ENCODE results near the gene OPA3.
"Not testable (repeated sequence)": the region's sequence is repeated elsewhere in the genome, so short reads cannot be mapped to it uniquely, and the experiment has no call there.

The OPA3 gene

DNA sequence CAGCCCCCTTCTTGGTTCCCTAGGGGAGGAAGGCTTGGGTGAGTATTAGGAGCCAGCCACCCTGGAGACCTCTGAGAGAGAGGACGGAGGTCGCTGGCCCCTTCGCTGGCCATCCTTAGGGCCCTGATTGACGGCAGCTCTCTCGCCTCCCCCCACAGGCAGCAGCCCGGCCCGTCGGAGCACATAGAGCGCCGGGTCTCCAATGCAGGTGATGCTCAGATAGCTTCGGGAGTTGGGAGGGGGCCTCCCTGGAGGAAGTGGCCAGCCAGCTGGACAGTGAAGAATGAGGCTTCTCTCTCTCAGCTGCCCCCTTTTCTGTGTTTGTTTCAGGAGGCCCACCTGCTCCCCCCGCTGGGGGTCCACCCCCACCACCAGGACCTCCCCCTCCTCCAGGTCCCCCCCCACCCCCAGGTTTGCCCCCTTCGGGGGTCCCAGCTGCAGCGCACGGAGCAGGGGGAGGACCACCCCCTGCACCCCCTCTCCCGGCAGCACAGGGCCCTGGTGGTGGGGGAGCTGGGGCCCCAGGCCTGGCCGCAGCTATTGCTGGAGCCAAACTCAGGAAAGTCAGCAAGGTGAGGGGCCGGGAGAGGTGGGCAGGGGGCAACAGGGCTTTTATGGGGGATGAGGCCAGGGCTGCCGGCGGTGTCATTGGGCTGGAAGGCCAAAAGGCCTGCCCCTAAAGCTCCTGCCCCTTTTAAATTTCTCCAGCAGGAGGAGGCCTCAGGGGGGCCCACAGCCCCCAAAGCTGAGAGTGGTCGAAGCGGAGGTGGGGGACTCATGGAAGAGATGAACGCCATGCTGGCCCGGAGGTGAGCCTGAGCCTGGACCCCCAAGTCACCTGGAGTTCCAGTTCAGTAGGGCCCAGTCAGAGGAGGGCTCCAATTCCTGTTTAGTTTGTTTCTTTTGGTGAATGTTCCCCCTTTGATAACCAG is 62.3 kb downstream of the OPA3 start:
- no peak for DNase-seq (ENCODE audit: low read depth)

DNA sequence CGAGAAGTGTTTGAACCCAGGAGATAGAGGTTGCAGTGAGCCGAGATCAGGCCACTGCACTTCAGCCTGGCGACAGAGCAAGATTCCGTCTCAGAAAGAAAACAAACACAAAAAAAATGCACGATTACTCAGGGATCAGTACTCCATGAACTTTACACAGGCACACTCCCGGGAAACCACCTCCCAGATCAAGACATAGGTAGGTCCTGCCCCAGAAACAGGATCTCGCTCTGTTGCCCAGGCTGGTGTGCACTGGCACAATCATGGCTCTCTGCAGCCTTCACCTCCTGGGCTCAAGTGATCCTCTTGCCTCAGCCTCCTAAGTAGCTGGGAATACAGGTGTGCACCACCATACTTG is 66.2 kb downstream of the OPA3 start:
- DNase-seq (ENCODE audit: low read depth): no peak

DNA sequence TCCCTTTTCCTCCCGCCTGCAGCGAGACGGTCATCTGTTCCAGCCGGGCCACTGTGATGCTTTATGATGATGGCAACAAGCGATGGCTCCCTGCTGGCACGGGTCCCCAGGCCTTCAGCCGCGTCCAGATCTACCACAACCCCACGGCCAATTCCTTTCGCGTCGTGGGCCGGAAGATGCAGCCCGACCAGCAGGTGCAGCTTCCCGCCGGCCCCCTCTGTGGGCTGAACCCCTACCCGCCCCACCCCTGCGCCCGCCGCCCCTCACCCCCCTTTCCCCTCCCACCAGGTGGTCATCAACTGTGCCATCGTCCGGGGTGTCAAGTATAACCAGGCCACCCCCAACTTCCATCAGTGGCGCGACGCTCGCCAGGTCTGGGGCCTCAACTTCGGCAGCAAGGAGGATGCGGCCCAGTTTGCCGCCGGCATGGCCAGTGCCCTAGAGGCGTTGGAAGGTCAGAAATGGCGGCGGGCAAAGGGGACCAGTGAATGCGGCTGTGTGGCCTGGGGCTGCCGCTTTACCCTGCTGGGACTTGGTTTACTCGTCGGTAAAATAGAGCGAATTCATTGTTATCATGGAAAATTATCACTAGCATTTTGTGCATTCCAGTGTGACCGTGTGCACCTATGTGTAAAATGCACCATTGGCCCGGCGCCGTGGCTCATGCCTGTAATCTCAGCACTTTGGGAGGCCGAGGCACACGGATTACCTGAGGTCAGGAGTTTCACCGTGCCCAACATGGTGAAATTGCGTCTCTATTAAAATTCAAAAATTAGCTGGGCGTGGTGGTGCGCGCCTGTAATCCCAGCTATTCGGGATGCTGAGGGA is 66.7 kb downstream of the OPA3 start:
- no peak for DNase-seq (ENCODE audit: low read depth)

DNA sequence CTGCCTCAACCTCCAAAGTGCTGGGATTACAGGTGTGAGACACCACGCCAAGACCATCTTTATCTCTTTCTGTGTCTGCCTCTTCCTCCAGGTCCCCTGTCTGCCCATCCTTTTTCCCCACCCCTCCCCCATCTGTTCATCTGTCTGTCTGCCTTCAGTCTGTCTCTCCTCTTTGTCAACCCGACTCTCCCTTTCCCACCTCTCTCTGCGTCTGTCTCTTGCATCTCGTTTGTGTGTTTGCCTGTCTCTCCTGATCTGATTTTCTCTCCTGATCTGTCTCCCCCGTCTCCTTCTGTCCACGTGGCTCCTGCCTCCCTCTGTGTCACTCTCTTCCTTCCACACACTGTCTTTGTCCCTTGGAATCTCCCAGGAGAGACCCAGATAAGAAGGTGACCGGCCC is 67.4 kb downstream of the OPA3 start:
- DNase-seq (ENCODE audit: low read depth): no peak

GRCh38 chr19:45515807-45516401 is 68.7 kb downstream of the OPA3 start:
- no peak for DNase-seq (ENCODE audit: low read depth)

DNA sequence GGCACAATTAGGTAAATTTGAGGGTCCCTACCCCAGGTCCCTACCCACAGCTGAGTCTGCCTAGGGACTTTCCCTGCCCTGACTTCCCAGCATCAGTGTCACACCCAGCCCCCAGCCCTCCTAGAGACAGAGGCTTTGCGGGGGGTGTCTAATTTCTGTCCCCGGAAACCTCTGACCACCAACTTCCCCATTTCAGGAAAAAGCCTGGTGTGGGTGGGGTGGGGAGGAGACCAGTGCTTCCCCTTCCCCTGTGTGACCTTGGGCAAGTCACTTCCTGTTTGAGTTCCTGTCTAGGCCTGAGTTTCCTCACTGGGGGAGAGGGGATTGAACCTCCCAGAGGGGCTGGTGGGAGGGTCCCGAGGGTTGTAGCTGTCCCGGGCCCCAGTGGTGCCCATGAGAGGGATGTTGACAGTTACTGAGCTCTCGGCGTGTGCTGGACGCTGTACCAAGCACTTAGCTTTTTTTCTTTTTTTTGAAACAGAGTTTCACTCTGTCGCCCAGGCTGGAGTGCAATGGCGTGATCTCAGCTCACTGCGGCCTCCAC is 69.4 kb downstream of the OPA3 start:
- DNase-seq (ENCODE audit: low read depth): no peak

- no peak for DNase-seq (ENCODE audit: low read depth)
These were observed 70.1 kb downstream of the OPA3 start for GRCh38 chr19:45514376-45515051.

GRCh38 chr19:45512881-45513483 is 71.6 kb downstream of the OPA3 start:
- DNase-seq (ENCODE audit: low read depth): no peak

- no peak for DNase-seq (ENCODE audit: low read depth)
These were observed 73.5 kb downstream of the OPA3 start for GRCh38 chr19:45511074-45511473.

DNA sequence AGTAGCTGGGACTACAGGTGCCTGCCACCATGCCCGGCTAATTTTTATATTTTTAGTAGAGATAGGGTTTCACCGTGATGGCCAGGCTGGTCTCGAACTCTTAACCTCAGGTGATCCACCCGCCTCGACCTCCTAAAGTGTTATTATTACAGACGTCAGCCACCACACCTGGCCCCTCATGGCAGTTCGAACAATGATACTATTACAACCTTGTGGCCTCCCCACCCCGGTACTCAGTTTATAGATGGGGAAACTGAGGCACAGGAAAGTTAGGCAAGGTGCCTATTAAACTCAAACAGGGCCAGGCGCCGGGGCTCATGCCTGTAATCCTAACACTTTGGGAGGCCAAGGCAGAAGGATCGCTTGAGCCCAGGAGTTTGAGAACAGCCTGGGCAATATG is 74.2 kb downstream of the OPA3 start:
- not testable (repeated sequence) for DNase-seq (ENCODE audit: low read depth)

GRCh38 chr19:45509692-45510015 is 74.9 kb downstream of the OPA3 start:
- no peak for DNase-seq (ENCODE audit: low read depth)

DNA sequence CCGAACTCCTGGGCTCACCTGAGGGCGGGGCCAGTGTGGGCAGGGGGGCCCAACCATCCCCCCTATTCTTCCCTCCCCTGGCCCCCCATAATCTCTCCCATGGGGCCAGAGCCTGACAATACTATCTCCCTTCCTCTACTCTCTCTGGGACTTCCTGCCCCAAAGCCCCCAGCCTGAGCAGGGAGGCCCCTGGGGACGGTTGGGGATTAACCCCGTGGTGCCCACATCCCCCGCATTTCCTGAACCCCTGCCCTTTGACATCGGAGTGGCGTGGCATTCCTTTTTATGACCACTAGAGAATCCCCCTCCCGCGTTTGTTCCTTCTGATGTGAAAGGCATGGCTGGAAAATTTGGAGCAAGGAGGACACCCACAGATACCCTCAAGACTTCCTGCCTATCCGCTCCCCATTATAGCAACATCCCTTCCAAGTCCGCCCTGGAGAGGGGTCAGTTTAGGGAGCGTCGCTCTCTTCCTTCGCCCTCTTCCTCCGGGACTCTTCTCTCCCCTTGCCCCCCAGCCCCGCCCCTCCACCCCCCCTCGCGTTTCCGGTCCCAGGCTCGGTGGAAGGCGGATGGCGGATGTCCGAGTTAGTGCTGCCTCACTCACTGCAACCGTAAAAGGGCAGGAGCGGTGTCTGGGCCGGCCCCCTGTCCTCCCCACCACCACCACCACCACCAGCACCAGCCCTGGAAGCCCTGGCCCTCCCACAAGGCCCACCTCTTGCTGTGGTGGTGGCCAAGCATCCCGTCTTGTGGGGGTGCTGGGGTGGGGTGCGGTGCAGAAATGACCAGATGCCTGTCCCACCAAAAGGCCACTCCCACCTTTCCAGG is 75.5 kb downstream of the OPA3 start:
- DNase-seq (ENCODE audit: low read depth): no peak

DNA sequence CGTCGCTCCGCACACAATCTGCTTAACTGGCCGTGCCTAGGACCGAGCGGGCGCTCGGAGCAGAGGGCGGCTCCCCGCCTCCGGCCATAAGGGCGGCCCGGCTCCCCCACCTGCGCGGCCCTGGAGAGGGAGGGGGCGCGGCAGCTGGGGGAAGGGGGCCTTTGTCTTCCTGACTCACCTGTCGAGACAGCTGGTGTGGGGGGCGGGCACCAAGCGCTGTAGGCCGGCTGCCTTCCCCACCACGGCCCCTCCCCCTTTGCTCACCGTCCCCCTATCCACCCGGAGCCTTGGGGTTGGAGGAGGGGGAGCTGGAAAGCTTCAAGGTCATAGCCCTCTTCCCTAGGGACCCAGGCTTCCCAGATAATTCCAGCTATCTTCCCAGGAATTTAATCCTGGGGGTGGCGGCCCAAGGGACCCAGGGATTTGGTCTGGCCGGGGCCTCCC is 76.2 kb downstream of the OPA3 start:
- no peak for DNase-seq (ENCODE audit: low read depth)

DNA sequence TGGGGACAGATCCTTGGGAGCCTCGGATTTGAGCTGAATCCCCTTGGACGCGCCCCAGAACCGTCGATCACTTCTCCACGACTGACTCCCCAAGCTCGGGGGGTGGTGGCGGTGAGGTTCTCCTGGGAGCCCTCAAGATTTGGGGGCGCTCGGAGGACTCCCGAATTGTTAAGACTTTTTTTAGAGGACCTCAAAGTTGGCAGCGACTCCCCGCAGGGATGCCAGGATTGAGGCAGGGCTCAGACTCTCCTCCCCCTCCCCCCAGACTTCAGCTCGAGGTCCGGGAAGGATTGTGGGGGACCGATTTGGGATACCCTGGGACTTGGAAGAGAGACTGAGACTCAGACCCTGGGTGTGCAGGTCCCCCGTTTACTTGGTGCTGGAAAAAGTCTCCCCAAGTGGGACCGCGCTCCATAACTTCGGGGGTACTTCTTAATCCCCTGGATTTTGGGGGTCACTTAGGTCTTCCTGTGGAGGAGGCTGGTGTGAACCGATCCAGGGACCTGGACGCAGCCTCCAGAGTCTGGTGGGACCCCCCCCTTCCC is 76.7 kb downstream of the OPA3 start:
- no peak for DNase-seq (ENCODE audit: low read depth)

GRCh38 chr19:45506989-45507871 is 77.4 kb downstream of the OPA3 start, which contains the start of gene VASP:
Gene VASP (plus strand): TSS chr19:45507479. CDS start chr19:45507772, 293 bp downstream.
- DNase-seq (ENCODE audit: low read depth): peak; percentile 80

DNA sequence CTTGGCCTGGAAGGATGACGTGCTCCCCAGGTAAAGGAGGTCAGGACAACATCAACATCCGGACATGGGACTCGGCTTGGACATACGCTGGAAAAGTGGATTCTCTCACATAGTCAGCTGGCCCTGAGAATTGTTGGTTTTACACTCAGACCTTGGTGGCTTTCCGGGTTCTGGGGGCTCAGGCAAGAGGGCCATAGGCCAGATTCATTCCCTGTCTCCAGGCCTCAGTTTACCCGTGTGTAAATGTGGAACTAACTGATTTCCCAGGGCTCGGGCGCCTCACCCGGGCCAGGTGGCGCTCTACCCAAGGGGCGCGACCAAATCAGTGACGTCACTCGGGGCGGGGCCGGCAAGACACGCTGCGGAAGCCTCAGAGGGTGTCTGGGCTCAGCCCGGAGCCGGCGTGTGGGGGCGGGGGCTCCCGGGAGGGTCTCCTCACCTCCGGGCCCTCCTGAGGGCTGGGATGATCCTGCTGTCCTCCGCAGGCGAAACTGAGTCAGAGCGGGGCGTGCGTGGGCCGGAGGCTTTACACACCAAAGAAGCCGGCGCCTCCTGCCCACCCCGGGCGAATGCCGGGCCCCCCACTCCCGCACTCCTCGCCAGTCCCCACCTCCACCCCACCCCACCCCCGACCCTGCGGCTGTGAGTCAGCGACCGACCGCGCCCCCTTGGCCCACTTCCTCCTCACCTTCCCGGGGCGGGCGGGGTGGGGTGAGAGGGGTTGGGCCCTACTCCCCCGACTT is 78.2 kb downstream of the OPA3 start:
- peak; percentile 99 for DNase-seq (ENCODE audit: low read depth)

DNA sequence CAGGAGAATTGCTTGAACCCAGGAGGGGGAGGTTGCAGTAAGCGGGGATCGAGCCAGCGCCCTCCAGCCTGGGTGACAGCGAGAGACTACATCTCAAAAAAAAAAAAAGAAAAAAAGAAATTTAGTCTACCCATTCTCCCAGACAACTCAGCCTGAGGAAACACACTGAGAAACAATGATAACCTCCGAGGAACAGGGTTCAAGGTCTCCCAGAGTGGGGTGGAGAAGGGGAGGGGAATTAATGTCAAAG is 78.7 kb downstream of the OPA3 start:
- no peak for DNase-seq (ENCODE audit: low read depth)

GRCh38 chr19:45505151-45505995 is 79.2 kb downstream of the OPA3 start:
- no peak for DNase-seq (ENCODE audit: low read depth)

Measured in stimulated activated CD8-positive, alpha-beta memory T cell treated with anti-CD3 and anti-CD28 coated beads, Interleukin-7, amount 100 ng/mL, for 24 hours (primary cell).